Right lobe of liver (tissue), 6 donors: ENCODE measurements around the gene MAGEA9. TPM values are rescaled to one million over a fixed set of nuclear protein-coding genes. Genes with fewer than 3 reads are reported as not detected.
"Not testable (repeated sequence)": the region's sequence is repeated elsewhere in the genome, so short reads cannot be mapped to it uniquely, and the experiment has no call there.

Source experiments
- ATAC-seq, 4 donors: fragments of 200-7000 bp; cut with Tn5 transposase; one replicate each; pipeline ENCODE4 v1.9.1; 2020; ENCODE audit warnings: mild to moderate bottlenecking in 4 of 4, moderate library complexity in 4 of 4
- DNase-seq, 3 donors: peaks; one replicate each; pipeline ENCODE4 v3.0.0-alpha.2; 2020
- H3K27ac ChIP-seq, 3 donors: fragments of 200-600 bp; one replicate each; pipeline ENCODE4 v1.8.0; 2022
- H3K27me3 ChIP-seq, 2 donors: fragments of 200-600 bp; one replicate each; pipeline ENCODE4 v1.8.0; 2022
- H3K36me3 ChIP-seq, 4 donors: fragments of 200-600 bp; sonication (generic) in 1 of 4; one replicate each; pipeline versions ENCODE4 v1.5.1 to v1.8.0; 2017 to 2022; ENCODE audit warnings: control low read depth in 1 of 4
- H3K4me1 ChIP-seq, 4 donors: fragments of 200-600 bp; sonication (generic) in 1 of 4; one replicate each; pipeline versions ENCODE4 v1.5.1 to v1.8.0; 2017 to 2022; ENCODE audit warnings: control low read depth in 1 of 4
- H3K4me3 ChIP-seq, 3 donors: fragments of 200-600 bp; one replicate each; pipeline ENCODE4 v1.8.0; 2022
- H3K9me3 ChIP-seq, 4 donors: fragments of 200-600 bp; sonication (generic) in 1 of 4; one replicate each; pipeline versions ENCODE4 v1.5.1 to v1.8.0; 2017 to 2022; ENCODE audit warnings: control low read depth in 1 of 4
- CTCF ChIP-seq, 4 donors: fragments of 200-600 bp in 3 of 4; fragments of 450-650 bp in 1 of 4; IDR thresholded peaks; one replicate each; pipeline versions ENCODE4 v1.5.1 to v1.8.0; 2016 to 2022; ENCODE audit warnings: antibody characterized with exemption in 4 of 4, mild to moderate bottlenecking in 2 of 4
- POLR2A ChIP-seq: fragments of 450-650 bp; IDR thresholded peaks from one replicate; pipeline ENCODE4 v1.6.1; 2017; ENCODE audit warnings: antibody characterized with exemption, mild to moderate bottlenecking
- WGBS: methylation state at CpG from one replicate; pipeline ENCODE4 v1.1.6; 2018; ENCODE audit warnings: low coverage, low lambda C conversion rate; ENCODE audit not compliant: insufficient coverage; ENCODE audit errors: missing lambda C conversion rate; 5-methylcytosine and 5-hydroxymethylcytosine counted together
- intact Hi-C, 2 donors: fragments of 100-400 bp; cut with DNase I; formaldehyde crosslinking; loops; one replicate each; pipeline versions ENCODE4 v1.11.2 to v1.14.1; 2022
- total RNA-seq, 6 experiments: library from RNA; depleted of rRNA in 2 of 6; stranded (reverse); fragments of >200 nt in 2 of 6; fragmentation: NEBNext Ultra II Directional in 3 of 6; extraction: Animal tissue kit (Norgen Biotek cat#: 25700) in 3 of 6; gene quantifications; one replicate each; pipeline versions ENCODE4 v1.1.0 to v1.2.4, GENCODE V29; 2016 to 2023
- donor health status: DM: no; HTN: yes; CAD: no.
- donor health status: DM: no; HTN: no; CAD: no.
- donor health status: DM: no; HTN: no; CAD: no.
- donor health status: DM: no; HTN: yes; CAD: no.
- donor health status: DM: no; HTN: yes; CAD: no.

MAGEA9 gene
- total RNA-seq, 6 experiments from 2014 or later = not detected

DNA sequence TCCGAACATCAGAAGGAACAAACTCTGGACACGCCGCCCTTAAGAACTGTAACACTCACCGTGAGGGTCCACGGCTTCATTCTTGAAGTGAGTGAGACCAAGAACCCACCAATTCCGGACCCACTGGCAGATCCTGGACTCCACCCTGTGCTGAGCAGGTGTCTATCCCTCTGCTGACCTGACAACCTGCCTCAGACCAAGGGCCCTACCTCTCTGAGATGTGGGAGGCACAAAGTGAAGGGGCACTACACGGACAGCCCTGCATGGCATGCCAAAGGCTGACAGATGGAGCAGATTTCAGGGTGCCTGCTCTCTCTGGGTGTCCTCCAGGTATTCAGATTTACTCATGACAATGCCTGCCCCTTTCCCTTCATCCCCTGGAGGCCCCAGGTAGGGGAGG, 21.9 kb upstream of the MAGEA9 start:
- intact Hi-C loops = no loop called here
- ATAC-seq (no peak), DNase-seq (no peak)
- no peak overlapping the region for H3K4me3 ChIP-seq
- no peaks in the 10 kb centered on the region for H3K9me3 ChIP-seq
- no peaks in the 10 kb centered on the region for H3K27me3 ChIP-seq
- H3K27ac ChIP-seq = no peak overlapping the region
- WGBS = 51% methylated on average over 3 of the region's 7 CpGs
- no peaks in the 10 kb centered on the region for H3K36me3 ChIP-seq
- no peak for TF ChIP-seq CTCF (IDR thresholded peaks at IDR 0.05)
- H3K4me1 ChIP-seq = no peaks in the 10 kb centered on the region

DNA sequence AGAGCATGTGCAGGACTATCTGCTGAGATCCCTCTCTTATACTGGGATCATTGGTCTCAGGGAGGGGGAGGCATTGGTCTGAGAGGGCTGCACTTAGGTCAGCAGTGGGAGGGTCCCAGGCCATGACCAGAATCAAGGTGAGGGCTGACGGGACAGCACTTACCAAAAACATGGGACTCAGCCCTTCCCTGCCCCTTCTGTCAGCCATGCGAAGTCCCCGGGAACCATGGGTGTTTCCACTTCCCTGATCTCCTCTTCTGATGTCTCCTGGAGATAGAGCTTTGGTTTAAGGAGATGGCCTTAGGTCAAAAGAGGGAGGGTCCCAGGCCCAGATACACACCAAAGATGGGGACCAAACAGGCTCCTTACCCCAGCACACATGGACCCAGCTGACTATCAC, 20.8 kb upstream of the MAGEA9 start:
- intact Hi-C loops = no loop called here
- Histone ChIP-seq H3K4me3 (no peak overlapping the region), H3K36me3 (no peaks in the 10 kb centered on the region), H3K27me3 (no peaks in the 10 kb centered on the region), H3K9me3 (no peaks in the 10 kb centered on the region), H3K4me1 (no peaks in the 10 kb centered on the region), H3K27ac (no peak overlapping the region)
- ATAC-seq (no peak), DNase-seq (peak in 1 of 3 donors; percentile 5)
- 100% methylated on average over 2 of the region's 3 CpGs for WGBS
- no peak for TF ChIP-seq POLR2A
- TF ChIP-seq CTCF (IDR thresholded peaks at IDR 0.05) = no peak

GRCh38 chrX:149761858-149762674, 19.7 kb upstream of the MAGEA9 start:
- H3K36me3 ChIP-seq, H3K4me3 ChIP-seq, H3K27me3 ChIP-seq, H3K9me3 ChIP-seq, intact Hi-C loops, H3K27ac ChIP-seq, H3K4me1 ChIP-seq, ATAC-seq: not testable (repeated sequence)
- DNase-seq = peak in 1 of 3 donors; percentile 28
- 60% methylated on average over 3 of the region's 22 CpGs for WGBS

GRCh38 chrX:149762696-149763614, 18.8 kb upstream of the MAGEA9 start:
- 53% methylated on average over 3 of the region's 11 CpGs for WGBS
- TF ChIP-seq CTCF (IDR thresholded peaks at IDR 0.05) = no peak
- TF ChIP-seq POLR2A = no peak
- intact Hi-C loops = no loop called here
- Histone ChIP-seq H3K36me3 (no peaks in the 10 kb centered on the region), H3K4me1 (no peaks in the 10 kb centered on the region), H3K27ac (no peak overlapping the region), H3K27me3 (no peaks in the 10 kb centered on the region), H3K4me3 (no peak overlapping the region), H3K9me3 (no peaks in the 10 kb centered on the region)
- DNase-seq (peak in 2 of 3 donors; percentile 6 to 43), ATAC-seq (no peak)

- intact Hi-C loops, H3K36me3 ChIP-seq, H3K4me3 ChIP-seq, DNase-seq, H3K27me3 ChIP-seq, ATAC-seq, H3K27ac ChIP-seq, H3K9me3 ChIP-seq, H3K4me1 ChIP-seq: not testable (repeated sequence)
- no CpG with 5 or more reads among the region's 12 CpGs for WGBS
Observed at GRCh38 chrX:149770344-149770743, 11.4 kb upstream of the MAGEA9 start.

GRCh38 chrX:149773026-149773425, 8.7 kb upstream of the MAGEA9 start:
- DNase-seq, H3K4me3 ChIP-seq, H3K4me1 ChIP-seq, intact Hi-C loops, H3K9me3 ChIP-seq, H3K27me3 ChIP-seq, H3K27ac ChIP-seq, H3K36me3 ChIP-seq, ATAC-seq: not testable (repeated sequence)
- no CpG with 5 or more reads among the region's 9 CpGs for WGBS

- ATAC-seq, H3K36me3 ChIP-seq, H3K9me3 ChIP-seq, H3K27ac ChIP-seq, intact Hi-C loops, H3K4me3 ChIP-seq, H3K27me3 ChIP-seq, H3K4me1 ChIP-seq, DNase-seq: not testable (repeated sequence)
- no CpG with 5 or more reads among the region's 17 CpGs for WGBS
Observed at GRCh38 chrX:149773768-149774167, 8.0 kb upstream of the MAGEA9 start, which contains the start of gene HSFX1. TSS of gene HSFX1 (plus strand) at chrX:149774068. CDS start at chrX:149774682, 614 bp downstream.

GRCh38 chrX:149777999-149778398, 3.7 kb upstream of the MAGEA9 start:
- DNase-seq, H3K27ac ChIP-seq, H3K27me3 ChIP-seq, intact Hi-C loops, H3K9me3 ChIP-seq, H3K36me3 ChIP-seq, H3K4me3 ChIP-seq, ATAC-seq, H3K4me1 ChIP-seq: not testable (repeated sequence)
- no CpG with 5 or more reads among the region's 7 CpGs for WGBS
